ENCODE measurements around the gene EPS8.
A peak's percentile ranks its signal among the peaks of the same experiment; 100 is the strongest.

EPS8 gene

DNA sequence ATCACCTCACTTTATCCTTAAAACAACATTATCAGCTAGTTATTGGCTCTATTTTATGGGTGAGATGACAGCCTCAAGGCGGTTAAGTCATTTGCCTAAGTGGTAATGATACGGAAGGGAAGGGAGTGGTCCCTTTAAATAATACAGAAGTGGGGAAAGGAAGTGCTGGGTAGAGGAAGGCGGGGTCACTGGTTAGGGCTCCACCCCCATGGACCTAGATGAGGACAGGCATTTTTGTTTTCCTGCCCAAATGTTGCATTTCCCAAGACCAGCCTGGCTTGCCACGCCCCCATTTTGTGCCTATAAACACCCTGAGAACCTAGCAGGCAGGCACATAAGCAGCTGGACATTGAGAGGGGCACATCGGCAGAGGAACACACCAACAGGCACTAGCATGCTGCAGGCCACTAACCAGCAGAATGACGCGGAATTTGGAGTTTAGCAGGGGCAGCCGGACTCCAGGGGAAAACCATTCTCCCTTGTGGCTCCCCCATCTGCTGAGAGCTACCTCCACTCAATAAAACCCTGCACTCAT, 100.9 kb downstream of the EPS8 start:
- DNase-seq = peak; percentile 9

DNA sequence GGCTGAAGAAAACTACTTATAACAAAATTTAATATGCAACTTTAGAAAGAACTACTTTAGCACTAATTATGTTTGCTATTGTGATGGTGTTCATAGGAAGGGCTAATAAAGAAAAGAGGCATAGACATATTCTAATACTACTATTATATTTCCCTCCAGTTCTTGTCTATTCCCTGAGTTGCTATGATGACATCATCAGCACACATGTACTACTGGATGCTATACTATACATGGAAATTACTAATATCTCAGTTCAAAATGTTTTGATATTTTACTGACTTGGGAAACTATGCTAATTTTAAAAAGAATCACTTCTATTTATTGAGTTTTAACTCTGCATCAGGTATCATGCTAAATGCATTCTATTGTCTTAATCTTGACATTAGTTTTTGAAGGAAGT, 101.6 kb downstream of the EPS8 start:
- DNase-seq = no peak

DNA sequence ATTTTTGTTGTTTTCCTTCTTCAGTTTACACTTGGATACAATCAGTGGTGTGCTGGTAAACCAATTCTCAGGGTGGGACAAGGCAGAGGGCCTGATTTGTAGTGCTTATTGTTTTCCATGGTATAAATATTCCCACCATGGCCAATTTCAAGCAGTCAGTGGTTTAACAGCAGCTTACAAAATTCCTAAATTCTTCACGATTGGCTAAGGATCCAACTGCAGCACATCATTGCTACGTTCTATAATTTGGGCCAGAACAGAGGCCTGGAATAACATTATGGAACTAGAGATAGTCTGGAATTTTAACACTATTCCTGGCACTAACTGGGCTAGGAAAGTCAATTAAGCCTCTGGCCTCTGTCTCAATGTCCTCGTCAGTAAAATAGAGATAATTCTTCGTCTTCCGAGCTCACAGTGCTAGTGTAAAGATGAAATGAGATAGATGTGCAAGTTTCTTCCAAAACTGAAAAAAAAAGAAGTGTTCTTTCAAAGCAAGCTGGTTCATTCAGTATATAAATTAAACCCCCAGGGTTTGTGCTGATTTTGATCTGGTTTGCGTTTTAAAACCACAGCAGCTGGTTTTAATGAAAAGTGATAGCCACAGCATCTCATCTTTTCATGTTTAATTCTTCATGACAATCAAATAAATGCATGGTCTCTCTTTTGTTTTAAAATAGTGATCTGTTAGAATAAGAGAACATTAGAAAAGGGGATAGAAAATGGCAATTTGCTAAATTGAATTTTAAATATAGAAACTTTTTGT, 104.1 kb downstream of the EPS8 start:
- no peak for DNase-seq

DNA sequence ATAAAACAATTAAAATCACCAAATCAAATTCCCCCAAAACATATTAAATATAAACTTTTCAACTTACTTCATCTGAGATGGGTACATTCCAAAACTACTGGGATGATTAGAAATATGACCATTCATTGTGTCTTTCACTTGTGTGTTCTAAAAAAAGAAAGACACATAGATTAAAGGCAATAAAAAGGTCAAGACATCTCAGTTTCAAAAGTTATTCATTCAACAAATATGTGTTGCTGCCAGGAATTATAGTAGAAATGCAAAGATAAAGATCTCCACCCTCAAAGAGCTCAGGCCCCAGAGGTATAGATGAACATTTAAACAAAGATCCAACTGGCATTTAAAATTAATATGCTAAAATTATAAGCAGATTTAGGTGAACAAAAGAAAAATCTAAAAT, 106.4 kb downstream of the EPS8 start:
- DNase-seq = no peak

DNA sequence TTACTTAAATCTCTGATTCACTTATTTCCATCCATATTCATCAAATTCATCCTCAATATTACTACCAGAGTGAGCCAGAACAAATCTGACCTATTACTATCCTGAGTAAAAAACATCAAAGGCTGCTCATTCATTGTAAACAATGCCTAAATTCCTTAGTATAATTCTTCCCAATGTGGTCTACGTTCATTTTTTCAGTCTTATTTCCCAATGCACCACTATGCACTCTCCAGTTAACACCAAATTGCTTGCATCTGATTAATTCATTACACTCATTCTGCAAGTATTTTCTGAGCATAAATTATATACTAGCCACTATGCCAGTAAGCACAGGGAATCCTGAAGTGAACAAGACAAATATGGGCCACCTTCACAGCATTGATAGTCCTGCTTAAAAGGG, 110.0 kb downstream of the EPS8 start:
- no peak for DNase-seq

DNA sequence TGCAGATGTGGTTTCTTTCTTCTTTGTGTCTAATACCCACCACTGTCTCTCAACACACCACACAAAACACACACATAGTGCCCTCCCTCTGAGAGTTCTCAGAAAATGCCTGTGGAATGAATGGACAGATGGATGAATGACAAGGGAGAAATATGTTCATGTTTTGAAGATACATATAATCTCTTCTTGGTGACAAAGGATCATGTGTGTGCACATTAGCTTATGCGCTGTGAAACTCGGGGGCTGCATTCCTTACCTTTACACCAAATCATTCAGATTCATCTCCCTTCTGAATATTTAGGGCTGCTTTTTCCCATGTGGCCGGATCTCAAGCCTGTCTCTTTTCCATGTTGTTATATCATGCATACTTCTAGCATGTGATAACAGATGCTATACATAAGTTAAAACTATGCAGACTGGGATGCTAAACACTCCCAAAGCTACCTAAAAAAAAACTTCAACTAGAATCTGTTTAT, 111.4 kb downstream of the EPS8 start:
- no peak for DNase-seq

DNA sequence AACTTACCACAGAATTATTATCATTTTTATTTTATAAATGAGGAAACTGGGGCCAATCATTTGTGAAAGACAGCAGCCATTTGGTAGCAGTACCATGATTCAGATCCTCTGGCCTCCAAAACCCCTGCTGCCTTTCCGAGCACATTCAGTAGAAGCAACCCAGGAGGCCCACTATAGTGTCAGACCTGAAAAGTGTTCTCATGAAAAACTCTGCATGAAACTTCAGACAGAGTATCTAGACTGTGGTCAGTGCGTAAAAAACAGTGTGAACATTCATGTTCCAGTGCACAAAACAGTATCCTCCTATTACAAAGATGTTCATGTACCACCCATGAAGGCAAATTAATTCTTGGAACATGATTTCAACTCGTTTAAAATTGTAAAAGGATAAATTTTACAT, 112.0 kb downstream of the EPS8 start:
- no peak for DNase-seq

DNA sequence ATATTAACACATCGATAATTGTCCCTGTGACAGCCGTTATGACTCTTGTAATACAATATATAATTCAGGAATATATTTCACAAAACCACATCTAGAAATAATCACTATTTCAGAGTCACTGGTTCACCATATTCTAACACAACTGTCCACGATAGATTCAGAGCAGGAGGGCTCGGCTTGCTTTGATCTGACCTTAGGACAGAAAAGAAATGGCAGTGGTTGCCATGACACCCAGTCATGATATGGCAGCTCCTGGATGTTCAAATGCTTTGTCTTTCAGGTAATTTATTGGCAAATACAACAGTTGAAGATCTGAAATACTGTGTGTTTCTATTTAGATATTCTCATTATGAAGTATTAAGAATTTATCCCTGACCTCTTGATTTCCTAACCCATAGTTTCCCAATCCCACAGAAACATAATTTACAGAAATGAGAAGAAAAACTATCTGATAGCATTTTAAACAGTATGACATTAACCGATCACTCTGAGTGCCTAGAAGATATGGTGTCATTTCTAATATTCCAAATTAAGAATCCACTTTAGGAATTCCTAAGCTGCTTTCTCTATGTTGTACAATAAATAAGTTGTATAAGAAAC, 116.4 kb downstream of the EPS8 start:
- no peak for DNase-seq

DNA sequence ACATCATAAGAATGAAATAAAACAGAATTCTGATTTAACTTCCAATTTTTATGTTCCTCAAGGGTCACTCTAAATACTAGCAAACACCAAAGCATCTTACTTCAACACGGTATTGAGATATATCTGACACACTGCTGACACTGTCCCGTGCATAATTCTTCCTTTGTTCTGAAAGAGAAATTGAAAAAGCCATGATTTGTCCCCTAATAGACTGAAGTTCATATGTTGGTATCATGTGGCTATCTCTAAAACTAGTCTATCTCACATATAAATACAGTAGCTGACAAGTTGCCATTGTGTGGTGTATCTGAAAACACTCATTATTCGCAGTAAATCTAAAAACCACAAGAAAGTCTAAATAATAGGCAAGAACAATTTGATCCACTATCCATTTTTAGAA, 118.4 kb downstream of the EPS8 start:
- no peak for DNase-seq

DNA sequence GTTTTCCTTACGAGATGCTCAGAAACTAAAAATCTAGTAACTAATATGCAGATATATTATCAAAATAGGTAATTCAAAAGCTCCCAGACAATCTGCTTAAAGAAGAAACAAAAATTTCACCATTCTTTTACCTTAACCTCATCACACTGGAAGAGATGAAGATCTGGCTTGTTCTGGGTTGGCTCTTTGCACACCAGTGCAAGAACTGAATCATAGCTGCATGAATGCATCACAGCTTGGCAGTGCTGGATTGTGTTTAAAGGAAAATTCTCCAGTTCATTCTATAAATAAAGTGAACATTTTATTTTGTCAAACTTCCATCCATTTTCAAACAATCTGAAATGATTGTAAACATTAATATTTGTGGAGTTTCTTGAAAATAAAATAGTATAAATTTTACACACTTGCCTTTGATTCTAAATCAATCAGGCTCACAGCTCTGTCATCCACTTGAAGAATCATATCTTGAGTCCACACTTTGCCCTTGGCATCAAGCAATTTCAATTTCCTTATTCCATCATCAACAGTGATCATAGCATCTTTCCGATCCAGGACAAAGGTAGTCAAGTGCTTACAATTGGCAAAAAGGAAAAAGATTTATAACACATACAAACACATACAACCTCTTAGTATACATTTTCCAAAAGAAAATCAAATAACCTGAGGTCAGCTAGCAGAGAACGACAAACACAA, 119.8 kb downstream of the EPS8 start:
- DNase-seq = no peak

DNA sequence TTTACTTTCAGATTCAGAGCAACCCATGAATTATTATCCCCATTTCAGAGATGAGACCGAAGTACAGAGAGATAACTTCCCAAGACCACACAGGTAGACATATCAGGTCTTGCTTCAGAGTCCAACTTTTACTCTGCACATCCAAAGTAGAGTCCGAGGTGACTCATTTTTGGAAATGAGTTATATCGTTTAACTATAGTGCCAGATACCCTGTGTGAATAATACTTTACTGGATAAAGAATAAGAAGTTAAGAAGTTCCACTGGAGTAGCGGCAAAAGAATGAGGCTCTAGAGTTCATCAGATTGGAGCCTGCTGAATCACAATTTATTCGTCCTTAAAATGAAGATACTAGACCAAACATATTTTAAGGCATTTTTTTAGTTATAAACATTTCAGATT, 124.7 kb downstream of the EPS8 start:
- no peak for DNase-seq

DNA sequence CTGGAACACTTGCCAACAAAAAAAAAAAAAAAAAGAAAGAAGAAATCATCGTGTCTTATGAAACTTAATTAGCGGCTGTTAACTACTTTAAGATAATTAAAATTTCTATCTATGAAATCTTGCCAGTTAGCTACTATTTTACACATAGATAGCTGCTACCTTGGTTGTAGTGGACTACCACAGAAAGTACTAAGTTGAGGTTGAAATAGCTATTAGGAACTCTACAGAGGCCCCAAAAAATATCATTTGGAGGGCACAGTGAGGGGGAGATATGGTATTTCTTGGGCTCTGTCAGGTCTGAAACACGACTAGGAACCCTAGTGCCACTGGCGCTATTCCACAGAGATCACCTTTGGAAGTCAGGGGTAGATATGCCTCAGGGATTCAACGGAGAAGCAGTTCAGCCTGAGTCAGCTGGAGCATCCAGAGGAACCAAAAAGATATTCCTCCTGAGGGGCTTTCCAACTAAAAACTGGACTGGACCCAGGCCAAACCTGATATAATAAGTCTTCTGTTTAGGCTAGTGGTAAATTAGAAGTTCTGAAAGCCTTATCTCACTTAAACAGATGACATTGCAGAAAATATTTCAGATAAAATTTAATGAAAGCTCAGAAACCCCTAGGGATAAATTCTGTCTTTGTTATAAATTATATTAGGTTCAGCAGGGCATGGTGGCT, 126.1 kb downstream of the EPS8 start:
- no peak for DNase-seq

DNA sequence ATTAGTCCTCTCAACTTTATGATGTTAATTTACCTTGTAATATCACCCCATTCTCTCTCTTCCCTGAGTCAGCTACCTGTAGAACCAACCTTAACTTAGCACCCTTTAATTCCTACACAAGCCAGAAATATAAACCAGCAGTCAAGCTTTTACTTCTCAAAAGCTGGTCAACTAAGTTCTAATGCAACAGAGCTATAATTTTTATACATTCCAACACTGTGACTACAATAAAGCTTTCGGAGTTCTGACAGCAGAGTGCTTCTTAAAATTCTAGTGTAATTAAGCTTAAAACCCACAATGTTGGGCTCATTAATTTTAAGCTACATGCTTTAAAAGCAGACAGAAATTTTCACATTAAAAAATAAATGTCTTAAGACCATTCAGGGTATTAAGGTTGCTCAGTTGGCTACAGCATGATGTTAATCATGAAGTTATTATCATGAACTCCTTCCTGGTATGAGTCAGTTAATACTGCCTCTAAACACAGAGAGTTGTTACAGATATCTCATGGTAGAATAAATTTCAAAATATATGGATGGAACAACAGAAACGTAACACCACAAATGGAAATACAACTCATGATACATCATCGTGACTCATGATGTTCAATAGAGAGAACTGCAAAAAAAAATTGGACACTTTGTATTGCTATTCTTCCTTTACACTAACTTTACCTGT, 126.7 kb downstream of the EPS8 start:
- DNase-seq = no peak

DNA sequence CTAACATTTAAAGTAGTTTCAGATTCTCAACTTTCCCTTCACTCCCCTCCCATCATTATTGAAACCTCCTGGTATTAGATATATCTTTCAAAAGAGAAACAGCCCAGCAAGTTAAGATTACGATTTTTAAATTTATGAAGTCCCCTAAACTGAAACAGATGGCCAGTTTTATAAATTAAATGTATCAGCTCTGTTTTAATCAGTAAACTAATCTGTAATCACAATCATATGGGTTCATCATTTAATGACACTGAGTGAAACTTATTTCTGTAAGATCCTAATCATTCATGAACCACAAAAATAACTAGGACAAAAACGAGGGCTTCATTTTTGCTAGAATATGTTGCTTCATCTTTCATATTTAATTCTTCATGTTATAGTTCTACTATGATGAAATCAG, 137.8 kb downstream of the EPS8 start:
- no peak for DNase-seq

DNA sequence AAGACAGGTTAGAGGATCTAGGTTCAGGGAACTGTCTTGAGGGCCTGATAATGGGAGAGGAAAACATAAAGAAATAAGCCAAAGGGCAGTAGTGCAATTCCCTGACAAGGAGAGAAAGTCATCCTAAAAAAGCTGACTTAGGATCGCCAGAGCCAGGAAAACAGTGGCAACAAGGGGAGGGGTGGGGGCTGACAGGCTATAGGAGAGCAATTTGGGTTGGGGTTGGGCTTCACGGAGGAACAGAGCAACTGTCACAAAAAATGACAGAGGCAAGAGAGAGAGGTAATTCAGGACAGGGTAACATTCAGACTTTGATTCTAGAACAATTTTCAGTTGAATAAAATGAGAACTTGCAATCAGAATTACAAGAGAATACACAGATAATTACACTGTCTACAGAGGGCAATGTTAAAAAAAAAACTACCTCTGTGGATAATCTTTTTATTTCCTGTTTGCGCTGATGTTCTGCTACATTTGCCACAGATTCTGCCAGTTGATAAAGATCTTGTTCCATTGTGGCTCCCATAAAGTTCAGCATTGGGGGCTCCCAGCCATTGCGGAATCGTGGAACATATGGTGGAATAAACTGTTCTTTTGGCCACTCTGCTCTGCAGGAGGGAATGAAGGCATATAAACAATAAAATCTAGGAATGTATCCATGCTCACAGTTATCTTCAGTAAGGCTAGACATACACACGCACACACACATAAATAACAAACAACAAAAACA, 138.6 kb downstream of the EPS8 start:
- DNase-seq = no peak

DNA sequence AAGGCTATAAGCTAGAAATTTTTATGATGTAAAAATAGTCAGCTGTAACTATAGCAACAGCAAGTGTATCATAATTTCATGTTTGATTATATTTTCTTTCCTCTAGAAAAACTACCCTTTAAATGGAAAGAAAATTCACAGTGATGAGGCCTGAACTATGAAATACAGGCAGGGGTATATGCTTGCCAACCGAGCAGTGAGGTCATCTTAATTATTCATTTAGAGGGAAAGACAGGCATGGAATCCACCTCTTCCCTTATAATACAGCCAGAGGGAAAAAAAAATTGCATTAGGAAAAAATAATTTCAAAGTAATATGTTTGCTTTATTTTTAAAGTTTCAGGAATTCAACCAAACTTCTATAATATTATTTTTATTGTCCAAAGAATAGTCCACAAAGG, 139.8 kb downstream of the EPS8 start:
- no peak for DNase-seq

DNA sequence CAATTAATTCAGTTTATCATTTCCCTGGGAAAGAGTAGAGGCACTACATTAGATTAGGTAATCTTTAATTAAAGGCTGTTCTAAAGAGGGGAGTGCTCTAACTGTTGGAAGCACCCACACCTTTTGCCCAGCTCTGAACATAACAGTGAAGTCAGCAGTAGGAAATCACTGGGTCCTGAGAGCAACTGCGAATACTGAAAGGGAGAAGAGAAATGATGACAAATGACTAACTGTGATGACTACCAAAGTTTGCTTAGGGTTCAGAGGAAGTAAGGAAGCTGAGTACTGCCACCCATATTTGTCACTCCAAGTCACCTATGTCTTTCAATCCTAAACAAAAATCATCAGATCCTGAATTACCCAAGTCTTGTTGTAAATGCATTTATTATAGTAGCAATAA, 140.6 kb downstream of the EPS8 start:
- DNase-seq = no peak

DNA sequence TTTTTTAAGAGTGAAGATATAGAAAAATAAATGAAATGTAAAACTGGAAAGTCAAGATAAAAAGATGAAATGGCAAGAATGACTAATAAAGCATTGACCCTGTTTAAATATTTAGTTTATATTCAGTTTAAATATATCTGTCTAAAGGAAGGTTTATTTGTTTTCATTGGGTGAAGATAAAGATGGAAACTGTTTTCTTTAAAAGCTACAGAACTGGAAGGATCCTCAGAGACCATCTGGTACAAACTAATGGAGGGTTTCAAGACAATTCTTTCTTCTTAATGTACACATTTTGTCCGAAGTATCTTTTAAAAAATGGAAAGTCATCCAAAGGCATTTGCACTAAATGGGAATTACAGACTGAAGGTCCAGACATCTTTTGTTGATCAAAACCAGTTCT, 142.6 kb downstream of the EPS8 start:
- DNase-seq = no peak

DNA sequence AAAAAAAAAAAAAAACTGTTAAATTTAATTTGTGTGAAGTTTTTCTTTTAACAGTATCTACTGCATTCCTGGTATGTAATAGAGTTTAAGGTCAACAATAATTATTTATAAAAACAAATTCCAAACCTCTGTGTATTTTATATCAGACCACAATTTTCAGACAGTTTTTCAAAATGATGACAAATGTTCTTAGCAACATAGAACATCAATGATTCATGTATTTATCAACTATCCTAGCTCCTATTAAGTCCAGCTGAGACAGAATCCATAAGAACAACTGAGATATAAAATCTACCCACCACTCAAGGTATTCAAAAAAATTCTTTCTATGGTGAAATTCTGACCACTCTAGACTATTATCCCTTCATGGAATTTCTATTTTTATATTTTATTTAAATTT, 144.5 kb downstream of the EPS8 start:
- DNase-seq = no peak

DNA sequence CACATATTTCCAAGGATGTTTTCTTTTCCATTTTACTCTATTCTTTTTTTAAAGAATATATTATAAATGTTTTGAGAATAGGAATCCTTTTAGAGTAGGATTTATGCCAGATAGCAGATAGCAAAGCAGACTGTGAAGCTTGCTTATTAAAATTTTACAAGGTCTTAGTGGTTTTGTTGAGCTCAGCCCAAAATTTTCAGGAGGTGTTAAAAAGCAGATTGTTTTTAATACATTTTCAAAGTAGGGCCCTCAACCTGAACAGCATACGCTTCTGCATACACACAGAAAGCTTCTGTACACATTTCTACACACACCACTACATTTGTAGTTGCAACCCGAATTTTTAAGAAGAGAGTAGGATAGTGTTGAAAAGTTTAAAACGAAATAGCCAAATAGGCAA, 151.0 kb downstream of the EPS8 start:
- no peak for DNase-seq

DNA sequence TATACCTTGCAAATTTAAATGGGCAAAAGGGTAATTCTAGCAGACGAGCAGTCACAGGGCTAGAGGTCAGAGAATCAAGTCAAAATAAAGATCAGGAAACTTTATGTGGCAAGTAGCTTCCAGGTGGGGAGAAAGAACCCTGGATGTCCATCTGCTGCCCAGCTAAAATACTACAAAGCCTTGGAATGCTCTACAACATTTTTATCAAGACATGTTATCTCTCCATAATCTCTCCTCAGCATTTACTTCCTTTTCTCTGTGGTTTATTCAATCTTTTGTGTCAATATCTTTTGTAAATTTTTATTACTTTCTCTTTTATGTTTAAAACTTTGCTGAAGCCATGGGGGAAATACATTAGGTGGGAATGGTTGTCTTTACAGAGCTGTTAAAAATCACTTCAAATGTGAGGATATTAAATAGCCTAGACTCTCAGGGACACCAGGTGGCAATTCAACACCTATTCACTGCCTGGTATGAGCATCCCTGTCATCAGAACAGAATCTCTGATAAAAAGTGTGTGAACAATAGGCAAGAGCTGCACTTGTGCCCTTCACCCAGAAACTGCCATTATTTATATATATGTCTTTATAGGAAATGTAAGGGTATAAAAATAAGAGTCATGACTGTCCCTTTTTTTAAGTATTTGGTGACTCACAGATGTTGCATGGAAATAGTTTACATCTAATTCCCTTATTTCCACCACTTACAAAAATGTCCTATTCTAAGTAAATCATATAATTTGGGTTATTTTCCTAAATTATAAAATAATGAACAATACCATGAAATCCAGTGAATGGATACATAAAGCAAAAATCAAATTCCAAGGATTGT, 152.9 kb downstream of the EPS8 start:
- DNase-seq = no peak
